ENCODE data around the gene CD44. TPM values are rescaled to one million over a fixed set of nuclear protein-coding genes. Genes with fewer than 3 reads are reported as not detected.

Gene CD44
- total RNA-seq, 1 experiment from 2014 or later = 15.9 TPM

DNA sequence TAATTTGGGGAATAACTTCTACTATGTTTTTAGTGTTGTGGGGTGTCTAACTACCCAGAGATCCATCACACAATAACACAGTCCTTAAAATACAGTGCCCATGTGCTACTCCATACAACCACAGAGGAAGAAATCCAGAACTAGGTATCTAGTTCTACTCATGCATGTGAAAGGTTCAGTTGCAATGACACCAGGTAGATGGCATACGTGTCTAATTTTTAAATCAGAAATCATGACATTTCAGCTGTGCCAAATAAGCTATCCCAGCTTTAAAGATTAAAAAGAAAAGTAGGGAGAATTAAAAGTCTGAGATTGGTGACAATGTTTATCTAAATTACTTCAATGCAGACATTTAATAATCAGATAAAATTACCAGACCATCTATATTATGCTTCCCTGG, 122.2 kb downstream of the CD44 start:
- no peak for DNase-seq (ENCODE audit: low spot score)
- POLR2A ChIA-PET (ENCODE audit: low non-redundant PET) = no interaction called here
- Histone ChIP-seq H3K4me1 (ENCODE audit: insufficient read depth, low read length, poor library complexity, severe bottlenecking) (no peaks in the 10 kb centered on the region), H3K27me3 (replicated peaks; ENCODE audit: insufficient read depth, low read depth, low read length, poor library complexity) (peaks cover 86% of the 10 kb centered on the region), H3K36me3 (ENCODE audit: insufficient read depth, low read length, poor library complexity, severe bottlenecking) (no peaks in the 10 kb centered on the region), H3K27ac (ENCODE audit: low read depth, low read length, poor library complexity, severe bottlenecking) (no peak overlapping the region), H3K9me3 (ENCODE audit: low read depth, low read length, poor library complexity, severe bottlenecking) (no peaks in the 10 kb centered on the region), H3K4me3 (ENCODE audit: low read depth, low read length, poor library complexity, severe bottlenecking) (no peak overlapping the region)
- CTCF ChIA-PET = no interaction called here
- BruUV-seq (replicated peaks) = no TSS peak
- intact Hi-C loops (cut with micrococcal nuclease; ENCODE audit: unreplicated experiment) = no loop called here
- TF ChIP-seq, protein P1, sequence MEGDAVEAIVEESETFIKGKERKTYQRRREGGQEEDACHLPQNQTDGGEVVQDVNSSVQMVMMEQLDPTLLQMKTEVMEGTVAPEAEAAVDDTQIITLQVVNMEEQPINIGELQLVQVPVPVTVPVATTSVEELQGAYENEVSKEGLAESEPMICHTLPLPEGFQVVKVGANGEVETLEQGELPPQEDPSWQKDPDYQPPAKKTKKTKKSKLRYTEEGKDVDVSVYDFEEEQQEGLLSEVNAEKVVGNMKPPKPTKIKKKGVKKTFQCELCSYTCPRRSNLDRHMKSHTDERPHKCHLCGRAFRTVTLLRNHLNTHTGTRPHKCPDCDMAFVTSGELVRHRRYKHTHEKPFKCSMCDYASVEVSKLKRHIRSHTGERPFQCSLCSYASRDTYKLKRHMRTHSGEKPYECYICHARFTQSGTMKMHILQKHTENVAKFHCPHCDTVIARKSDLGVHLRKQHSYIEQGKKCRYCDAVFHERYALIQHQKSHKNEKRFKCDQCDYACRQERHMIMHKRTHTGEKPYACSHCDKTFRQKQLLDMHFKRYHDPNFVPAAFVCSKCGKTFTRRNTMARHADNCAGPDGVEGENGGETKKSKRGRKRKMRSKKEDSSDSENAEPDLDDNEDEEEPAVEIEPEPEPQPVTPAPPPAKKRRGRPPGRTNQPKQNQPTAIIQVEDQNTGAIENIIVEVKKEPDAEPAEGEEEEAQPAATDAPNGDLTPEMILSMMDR (conservative IDR thresholded peaks at IDR 0.05; ENCODE audit: low read depth, low read length) = no peak
- TF ChIP-seq EZH2 (IDR thresholded peaks at IDR 0.05; ENCODE audit: borderline replicate concordance, low read depth, low read length, poor library complexity, severe bottlenecking) = no peak

DNA sequence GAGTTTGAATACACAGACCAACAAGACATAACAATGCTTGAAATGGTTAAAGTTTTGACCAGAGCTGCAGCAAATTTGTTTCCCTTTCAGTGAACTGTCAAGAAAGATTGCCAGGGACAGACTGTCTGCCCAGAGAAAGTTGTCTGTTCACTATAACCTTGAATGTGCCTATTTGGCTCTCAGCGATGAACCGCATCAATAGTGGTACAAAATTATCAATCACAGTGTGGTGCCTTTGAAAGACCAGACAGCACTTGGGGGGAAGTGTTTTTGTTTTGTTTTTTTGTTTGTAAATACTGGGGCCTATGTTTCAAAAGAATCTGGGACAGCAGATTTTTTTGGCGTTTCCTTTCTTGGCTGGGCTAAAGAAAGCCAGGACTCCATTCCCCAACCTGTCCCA, 123.1 kb downstream of the CD44 start:
- Histone ChIP-seq H3K27me3 (replicated peaks; ENCODE audit: insufficient read depth, low read depth, low read length, poor library complexity) (peaks cover 86% of the 10 kb centered on the region), H3K9me3 (ENCODE audit: low read depth, low read length, poor library complexity, severe bottlenecking) (no peaks in the 10 kb centered on the region), H3K4me1 (ENCODE audit: insufficient read depth, low read length, poor library complexity, severe bottlenecking) (no peaks in the 10 kb centered on the region), H3K4me3 (ENCODE audit: low read depth, low read length, poor library complexity, severe bottlenecking) (no peak overlapping the region), H3K36me3 (ENCODE audit: insufficient read depth, low read length, poor library complexity, severe bottlenecking) (no peaks in the 10 kb centered on the region), H3K27ac (ENCODE audit: low read depth, low read length, poor library complexity, severe bottlenecking) (no peak overlapping the region)
- intact Hi-C loops (cut with micrococcal nuclease; ENCODE audit: unreplicated experiment) = no loop called here
- POLR2A ChIA-PET (ENCODE audit: low non-redundant PET) = no interaction called here
- CTCF ChIA-PET = no interaction called here
- TF ChIP-seq, protein P1 (conservative IDR thresholded peaks at IDR 0.05; ENCODE audit: low read depth, low read length) = no peak
- no peak for TF ChIP-seq EZH2 (IDR thresholded peaks at IDR 0.05; ENCODE audit: borderline replicate concordance, low read depth, low read length, poor library complexity, severe bottlenecking)
- no TSS peak for BruUV-seq (replicated peaks)
- DNase-seq (ENCODE audit: low spot score) = no peak

DNA sequence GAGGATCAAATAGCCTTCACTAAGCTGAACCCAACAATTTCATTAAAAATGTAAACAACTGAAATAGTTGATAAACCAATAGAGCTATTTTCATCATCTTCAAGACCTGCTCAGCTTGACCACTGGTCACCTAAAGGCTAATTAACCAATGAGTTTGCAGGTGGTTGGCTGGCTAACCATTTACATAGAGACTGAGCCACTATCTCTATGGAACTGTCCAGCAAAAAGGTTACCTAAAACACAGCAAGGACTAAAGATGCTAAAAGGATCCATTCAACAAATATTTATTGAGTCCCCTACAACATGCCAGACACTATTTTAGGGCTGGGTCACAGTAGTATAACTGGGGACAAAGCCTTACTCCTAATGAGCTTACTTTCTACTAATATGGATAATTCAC, 123.8 kb downstream of the CD44 start:
- ChIA-PET POLR2A (ENCODE audit: low non-redundant PET) (no interaction called here), CTCF (no interaction called here)
- intact Hi-C loops (cut with micrococcal nuclease; ENCODE audit: unreplicated experiment) = no loop called here
- no peaks in the 10 kb centered on the region for H3K36me3 ChIP-seq (ENCODE audit: insufficient read depth, low read length, poor library complexity, severe bottlenecking)
- TF ChIP-seq, protein P1 (conservative IDR thresholded peaks at IDR 0.05; ENCODE audit: low read depth, low read length) = no peak
- no peak for TF ChIP-seq EZH2 (IDR thresholded peaks at IDR 0.05; ENCODE audit: borderline replicate concordance, low read depth, low read length, poor library complexity, severe bottlenecking)
- no peak overlapping the region for H3K4me3 ChIP-seq (ENCODE audit: low read depth, low read length, poor library complexity, severe bottlenecking)
- no peak overlapping the region for H3K27ac ChIP-seq (ENCODE audit: low read depth, low read length, poor library complexity, severe bottlenecking)
- peaks cover 80% of the 10 kb centered on the region for H3K27me3 ChIP-seq (replicated peaks; ENCODE audit: insufficient read depth, low read depth, low read length, poor library complexity)
- no TSS peak for BruUV-seq (replicated peaks)
- no peaks in the 10 kb centered on the region for H3K4me1 ChIP-seq (ENCODE audit: insufficient read depth, low read length, poor library complexity, severe bottlenecking)
- H3K9me3 ChIP-seq (ENCODE audit: low read depth, low read length, poor library complexity, severe bottlenecking) = no peaks in the 10 kb centered on the region
- no peak for DNase-seq (ENCODE audit: low spot score)

Data from A673 (cell line).